Stimulated activated naive CD8-positive, alpha-beta T cell treated with anti-CD3 and anti-CD28 coated beads, Interleukin-15, Interleukin-2, amounts not matched to agents 100 U/mL and 50 U/mL, for 24 hours (primary cell): Measurements from ENCODE around the gene NHSL2.

Experiments
- ATAC-seq: fragments of 150-1000 bp; cut with Tn5 transposase; one replicate; pipeline ENCODE4 v1.10.0; 2021
- DNase-seq: peaks from one replicate; pipeline ENCODE4 v3.0.0; 2021

NHSL2 gene

DNA sequence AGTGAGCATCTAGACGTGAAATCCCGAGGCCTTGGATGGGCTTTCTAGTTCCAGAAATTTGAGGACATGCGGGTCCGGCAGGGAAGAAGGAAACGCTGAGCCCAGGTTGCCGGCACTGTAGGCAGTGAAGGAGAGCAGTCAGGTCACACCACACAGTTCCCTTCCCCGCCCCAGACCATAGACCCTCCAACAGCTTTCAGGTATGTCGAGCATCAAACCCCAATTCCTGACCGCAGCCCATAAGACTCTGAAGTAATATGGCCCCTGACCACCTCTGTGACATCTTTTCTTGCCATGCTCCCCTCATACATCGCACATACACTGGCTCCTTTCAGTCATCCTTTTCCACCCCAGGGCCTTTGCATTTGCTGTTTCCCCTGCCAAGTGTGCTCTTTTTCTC is 198.0 kb downstream of the NHSL2 start:
- ATAC-seq (no peak), DNase-seq (no peak)

DNA sequence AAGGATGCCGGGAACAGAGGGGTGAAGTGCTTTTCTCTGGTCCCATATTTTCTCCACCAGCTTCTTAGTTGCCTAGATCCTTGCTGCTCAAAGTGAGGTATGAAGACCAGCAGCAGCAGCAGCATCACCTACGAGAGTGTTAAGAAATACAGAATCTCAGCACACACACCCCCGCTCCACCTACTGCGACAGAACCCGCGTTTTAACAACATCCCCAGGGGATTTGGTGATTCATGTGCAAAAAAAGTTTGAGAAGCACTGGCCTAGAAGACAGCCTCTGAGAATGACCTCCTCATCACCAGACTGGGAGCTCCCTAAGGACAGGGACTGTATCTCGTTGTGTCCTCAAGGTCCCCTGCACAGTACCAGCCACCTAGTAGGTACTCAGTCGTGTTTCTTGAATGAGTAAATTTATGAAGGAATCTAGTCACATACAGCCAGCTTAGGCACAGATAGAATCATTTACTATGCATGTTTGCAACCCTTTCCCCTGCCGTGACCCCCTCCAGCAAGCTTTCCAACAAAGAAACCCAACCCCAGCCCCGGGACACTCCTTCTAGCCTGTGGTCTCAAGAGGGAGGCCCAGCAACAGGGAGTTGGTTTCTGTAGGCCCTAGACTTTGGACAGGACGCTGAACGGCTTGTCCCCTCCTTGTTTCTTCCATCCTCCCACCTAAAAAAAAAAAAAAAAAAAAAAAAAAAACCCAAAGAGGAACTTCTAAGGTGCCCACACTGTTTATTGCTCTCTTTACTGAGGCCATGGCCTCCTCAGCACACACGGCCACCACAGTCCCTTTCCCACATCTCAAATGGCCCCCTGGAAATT is 199.6 kb downstream of the NHSL2 start:
- DNase-seq (no peak), ATAC-seq (no peak)

DNA sequence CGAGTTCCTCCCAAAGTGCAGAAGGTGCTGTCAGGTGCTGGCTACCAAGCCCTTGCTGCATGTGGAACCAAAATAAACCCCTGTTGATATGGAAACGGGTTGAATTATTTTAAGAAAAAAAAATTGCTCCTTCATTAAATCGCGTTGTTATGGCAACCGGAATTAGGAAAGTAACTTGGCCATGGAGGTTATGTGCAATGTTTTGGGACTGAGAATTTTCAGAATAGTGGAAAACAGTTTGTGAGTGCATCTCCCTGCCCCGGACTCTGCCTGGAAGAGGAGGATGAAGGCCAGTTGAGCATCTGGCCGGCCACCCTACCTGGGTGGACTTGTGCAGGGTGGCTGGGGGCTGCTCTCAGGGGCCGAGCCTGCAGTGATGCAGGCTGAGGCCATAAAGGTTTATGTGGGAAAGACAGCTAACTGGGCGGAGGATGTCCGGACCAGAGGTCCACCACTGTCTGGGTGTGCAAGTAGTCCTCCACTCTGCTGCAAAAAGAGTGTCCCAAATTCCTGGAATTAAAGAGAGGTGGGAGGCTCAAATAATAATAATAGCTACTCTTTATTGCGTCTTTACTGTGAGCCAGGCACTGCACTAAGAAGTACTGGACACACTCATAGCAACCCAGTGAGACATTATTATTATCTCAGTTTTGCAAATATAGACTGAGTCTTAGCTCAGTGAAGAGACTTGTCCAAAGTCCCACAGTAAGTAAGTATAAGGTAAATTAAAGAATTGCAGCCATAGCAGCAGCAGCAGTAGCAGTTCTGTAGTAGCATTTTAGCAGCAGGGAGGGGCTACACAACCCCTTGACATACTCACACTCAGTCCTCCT is 200.4 kb downstream of the NHSL2 start:
- ATAC-seq: no peak
- no peak for DNase-seq

DNA sequence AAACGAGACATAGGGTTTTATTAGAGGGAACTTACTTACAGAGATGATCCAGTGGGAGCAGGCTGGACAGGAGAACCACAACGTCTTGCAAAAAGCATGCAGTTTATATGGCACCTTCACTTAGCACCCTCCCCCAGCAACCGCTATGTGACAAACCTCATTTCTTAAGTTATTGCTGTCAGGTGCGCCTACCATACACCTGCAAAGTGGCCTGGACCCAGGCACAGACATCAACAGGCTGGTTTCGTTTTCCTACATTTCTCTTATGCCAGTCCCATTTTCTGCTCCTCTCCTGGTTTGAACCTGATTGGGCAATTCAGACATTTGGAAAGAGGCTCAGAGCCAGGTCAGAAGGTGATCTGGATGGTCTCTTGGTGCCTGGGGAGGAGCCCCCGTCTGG is 202.8 kb downstream of the NHSL2 start:
- DNase-seq (no peak), ATAC-seq (no peak)

DNA sequence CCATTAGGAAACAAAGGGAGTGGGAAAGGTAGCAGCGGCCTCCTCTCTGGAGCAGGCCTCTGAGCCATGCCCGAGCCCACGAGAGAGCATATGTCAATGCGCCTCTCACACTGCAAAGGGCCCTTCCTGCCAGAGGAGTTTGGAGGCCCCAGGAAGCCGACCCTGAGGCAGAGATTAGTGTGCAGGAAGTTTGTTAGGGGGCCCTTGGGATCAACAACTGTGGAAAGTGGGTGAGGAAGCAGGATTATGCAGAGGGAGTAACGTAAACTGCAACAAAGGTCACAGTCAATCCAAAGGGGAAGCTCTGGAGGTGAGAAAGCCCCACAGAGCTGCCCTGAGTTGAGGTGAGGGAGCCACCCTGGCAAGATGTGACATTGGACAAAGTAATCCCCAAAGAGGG is 203.7 kb downstream of the NHSL2 start:
- ATAC-seq (no peak), DNase-seq (no peak)

DNA sequence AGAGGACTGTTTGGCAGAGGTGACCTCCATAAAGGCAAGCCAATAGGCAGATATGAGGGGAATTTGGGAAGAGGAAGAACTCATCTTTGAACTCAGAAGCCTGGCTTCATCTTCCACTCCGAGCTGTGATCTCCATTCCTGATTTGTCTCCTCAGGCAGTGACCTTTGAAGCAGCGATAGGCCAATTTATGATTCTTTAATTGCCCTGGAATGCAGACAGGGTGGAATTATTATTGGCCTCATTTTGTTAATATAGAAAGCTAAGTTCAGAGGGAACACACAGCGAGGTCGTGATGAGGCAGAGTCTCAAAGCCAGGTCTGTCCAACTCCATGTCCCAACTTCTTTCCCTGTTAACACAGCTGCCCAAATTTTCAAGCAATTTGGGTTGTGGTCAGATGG is 204.2 kb downstream of the NHSL2 start:
- DNase-seq (no peak), ATAC-seq (no peak)

DNA sequence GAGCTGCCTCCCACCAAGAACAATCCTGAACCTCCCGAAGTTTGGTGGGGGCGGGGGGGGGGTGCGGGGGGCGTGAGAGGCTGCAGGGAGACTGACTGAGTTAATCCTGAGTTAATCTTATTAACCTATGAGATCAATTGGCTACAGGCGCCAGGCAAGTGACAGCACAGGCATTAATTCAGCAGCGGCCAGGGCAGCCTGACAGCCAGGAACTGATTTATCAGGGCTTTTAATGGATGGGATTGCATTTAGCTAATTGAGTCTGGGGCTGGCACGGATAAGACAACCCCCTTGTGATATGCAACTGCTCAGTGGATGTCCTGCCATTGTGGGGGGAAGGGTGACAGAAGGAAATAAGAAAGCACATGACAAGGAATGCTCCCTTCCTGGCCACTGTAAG is 204.7 kb downstream of the NHSL2 start:
- DNase-seq (no peak), ATAC-seq (no peak)

DNA sequence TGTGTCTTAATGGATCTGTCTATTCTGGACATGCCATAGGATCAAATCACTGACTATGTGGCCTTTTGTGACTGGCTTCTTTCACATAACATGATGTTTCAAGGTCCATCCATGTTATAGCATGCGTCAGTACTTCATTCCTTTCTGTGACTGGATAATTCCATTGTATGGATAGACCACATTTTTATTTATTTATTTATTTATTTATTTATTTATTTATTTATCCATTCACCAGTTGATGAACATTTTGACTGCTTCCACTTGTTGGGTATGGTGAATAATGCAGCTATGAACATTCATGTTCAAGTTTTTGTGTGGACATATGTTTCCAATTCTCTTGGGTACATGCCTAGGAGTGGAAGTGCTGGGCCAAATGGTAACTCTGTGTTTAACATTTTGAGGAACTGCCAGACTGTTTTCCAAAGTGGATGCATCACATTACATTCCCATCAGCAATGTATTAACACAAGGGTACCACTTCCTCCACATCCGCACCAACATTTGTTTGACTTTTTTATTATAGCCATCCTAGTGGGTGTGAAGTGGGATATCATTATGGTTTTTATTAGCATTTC is 207.1 kb downstream of the NHSL2 start:
- DNase-seq (no peak), ATAC-seq (no peak)

DNA sequence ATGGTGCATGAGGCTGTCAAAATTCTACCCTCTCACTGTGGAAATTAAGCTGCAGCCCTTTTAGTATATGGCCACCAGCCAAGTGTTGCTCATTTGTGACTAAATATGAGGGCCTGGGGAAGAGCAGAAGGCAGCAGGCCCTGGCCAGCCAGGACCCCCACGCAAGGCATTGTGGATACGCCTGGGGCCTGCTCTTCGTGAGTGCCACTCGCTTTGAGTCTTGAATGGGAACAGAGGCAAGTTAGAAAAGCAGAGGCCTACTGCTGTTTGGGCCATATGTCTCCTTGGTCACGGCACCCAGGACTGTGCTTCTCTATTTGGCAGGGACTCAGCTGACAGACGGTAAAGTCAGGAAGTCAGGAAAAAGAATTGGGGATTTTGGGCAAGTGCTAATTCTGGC is 210.2 kb downstream of the NHSL2 start:
- ATAC-seq (no peak), DNase-seq (no peak)

DNA sequence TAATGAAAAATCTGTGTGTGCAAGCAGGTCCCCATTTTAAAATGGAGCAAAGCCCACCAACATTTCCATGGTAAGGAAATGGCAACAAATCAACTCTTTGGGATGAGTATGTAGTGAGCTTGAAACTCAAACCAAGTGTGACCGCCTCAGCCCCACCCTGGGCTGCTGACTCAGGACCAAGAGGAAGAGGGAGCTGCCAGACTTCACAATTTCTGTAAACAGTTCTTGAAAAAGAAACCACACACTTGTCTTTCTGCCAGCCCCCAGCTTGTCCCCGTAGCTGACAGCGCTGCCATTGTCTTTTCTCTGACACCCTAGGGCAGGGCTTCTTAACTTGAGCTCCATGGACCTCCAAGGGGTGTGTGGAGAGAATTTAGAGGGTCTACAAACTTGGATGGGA is 210.7 kb downstream of the NHSL2 start:
- peak; percentile 82 for ATAC-seq
- DNase-seq: peak; percentile 24

DNA sequence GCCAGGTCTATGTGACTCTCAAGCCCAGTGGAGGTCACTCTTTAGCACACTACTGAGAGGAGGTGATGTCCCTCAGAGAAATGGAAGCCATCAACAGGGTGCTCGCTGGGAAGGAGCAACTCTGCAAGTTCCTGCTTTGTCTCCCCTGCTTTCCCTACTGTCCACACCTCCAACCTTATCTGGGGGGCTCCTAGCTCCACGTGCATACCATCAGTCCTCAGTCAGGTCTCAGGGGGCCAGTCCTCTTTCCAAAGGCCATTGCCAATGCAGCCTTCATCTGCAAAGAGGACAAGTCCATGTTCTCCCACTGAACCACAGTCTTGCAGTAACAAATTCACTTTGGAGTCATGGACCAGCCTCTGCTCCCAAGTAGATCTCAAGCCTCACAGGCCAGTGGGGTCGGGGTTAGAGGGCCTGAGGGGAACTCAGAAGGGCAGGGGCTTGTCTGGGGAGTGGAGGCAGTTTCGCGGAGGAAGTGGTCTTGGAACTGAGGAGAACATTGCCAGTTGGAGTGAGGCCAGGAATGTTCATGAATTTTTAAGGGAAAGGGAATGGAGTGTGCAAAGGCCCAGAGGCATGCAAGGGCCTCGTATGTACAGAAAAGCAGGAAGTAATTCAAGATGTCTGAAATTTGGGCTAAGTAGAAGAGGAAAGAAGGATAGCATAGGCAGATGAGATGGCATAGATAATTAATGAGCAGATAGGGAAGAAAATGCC is 212.1 kb downstream of the NHSL2 start:
- DNase-seq (no peak), ATAC-seq (no peak)

DNA sequence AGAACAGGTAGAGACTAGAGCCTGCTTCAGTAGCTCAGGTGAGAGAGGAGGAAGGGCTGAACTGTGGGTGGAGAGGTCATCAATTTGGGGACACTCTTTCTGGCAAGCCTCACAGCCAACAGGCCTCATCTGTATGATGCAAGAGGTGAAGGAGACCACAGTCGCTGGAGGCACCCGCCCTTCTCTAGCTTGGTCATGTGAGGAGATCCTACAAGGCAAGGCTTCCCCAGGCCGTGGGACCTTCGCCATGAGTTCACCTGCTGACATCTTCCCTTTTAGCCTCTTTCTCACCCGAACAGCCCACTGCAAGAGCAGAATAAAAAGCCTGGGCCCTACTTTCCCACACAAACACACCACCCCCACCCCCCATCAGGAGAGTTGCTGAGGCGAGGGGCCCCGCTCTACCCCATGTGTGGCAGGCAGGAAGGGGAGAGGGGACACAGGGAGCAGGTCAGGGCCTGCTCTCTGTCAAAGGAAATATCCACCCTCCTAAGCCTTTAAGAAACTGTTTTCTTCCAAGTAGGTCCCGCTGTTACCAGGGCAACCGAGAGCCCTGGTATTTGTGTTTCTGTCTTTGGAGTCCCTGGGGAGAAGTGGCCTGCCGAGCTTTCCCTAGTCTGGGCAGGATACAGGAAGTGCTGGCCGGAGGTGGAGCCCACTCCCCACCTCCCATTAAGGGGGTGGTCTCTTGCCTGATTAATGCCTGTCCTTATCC is 213.0 kb downstream of the NHSL2 start:
- ATAC-seq: no peak
- no peak for DNase-seq

DNA sequence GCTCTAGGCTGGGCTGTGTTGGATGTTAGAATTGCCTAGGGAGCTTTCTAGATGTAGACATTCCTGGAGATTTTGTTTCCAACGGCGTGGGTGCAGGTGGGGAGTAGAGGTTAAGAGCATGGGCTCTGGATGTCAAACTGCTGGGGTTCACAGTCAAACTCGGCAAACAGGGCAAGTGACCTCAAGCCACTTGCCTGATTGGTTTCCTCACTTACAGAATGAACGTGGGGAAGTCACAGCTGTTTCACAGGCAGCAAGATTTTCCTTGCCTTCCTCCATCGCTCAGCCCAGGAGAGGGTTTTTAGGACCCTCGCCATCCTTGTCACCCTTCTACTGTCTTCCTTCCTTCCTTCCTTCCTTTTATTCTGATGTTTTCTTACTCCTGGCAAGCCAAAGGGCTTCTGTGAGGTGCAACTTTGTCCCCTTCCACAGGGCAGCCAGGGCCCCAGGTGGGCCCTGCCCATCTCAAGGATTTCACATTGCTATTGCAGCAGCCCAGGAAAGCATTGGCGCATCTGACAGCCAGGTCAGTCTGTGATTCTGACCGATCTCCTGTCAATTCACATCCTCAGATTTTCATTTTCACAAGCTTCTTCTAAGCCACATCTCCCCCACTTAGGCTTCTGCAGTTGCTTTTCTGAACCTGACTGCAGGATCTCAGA is 214.0 kb downstream of the NHSL2 start:
- no peak for DNase-seq

DNA sequence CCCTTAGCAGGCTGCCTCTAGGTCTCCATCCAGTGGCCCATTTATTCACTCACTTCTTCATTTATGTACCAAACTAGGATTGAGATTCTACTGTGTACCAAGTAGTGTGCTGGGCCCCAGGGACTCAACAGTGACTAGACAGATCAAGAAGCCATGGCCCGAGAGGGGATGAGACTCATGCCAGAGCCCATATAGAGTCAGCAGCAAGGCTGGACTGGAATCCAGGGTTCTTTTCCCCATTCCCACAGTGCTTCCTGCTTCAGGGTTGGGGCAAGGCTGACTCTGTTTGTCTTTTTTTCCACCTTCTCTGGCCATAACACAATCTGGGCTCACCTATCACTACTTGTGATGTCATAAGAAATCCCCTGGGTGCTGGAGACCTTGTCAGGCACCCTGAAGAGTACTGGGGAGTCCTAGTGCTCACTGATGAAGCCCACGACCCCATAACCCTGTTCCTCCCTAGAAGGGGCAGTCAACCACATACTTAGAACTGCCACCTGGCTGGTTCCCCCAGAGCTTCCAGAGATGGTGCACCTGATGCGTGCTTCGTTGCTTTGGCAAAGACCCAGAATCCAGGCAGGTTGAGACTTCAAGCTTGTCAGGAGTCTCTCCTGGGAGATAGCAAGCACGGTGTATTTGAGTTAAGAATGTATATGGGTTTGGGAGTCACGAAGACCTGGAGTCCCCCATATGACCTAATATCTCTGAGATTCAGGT is 214.8 kb downstream of the NHSL2 start:
- ATAC-seq: no peak
- DNase-seq: no peak

More for the DNA sequence above, 214.0 kb downstream of the NHSL2 start:
- no peak for ATAC-seq

DNA sequence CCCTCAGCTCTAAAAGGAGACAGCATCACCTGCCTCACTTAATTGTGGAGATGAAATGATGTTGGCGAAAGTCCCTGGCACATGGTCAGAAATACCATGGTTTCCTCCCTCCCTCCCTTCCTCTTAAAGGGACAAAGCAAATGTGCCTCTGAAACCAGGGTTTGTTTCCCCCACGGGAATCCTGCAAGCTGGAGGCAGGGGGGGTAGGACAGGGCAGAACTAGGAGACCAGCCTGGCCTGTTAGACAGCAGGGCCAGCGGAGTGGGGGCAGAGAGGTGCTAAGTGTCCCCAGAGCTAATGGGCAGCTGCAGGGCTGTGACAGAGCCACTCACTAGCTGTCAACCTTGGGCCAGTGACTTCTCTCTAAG is 215.4 kb downstream of the NHSL2 start:
- no peak for DNase-seq
- ATAC-seq: no peak

DNA sequence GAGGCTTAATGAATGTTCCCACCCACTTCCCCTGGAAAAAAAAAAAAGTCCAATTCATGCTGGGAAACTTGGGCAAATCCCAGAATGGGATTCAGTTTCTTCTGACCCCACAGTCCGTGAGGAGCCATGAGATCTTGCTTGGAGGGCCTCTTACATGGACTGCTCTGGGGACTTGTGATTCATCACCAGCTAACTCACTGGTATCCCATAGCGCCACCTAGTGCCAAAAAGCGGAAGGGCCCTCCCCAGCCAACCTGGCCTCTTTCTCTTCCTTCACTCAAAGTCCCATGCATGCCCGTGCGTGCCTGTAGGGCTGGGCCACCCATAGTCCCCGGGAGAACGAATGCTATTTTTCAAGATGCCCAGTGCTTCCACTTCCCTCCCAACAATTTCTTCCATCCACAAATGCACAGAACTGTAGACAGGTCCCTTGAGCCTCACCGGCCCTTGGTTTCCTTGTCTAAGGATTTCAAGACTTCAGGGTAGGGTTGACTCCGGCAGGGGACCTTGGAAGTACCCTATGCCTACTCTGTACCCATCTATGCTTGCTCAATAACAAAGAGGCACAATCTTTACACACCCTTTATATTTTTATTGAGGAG is 216.0 kb downstream of the NHSL2 start:
- DNase-seq (peak; percentile 83), ATAC-seq (peak; percentile 80)

DNA sequence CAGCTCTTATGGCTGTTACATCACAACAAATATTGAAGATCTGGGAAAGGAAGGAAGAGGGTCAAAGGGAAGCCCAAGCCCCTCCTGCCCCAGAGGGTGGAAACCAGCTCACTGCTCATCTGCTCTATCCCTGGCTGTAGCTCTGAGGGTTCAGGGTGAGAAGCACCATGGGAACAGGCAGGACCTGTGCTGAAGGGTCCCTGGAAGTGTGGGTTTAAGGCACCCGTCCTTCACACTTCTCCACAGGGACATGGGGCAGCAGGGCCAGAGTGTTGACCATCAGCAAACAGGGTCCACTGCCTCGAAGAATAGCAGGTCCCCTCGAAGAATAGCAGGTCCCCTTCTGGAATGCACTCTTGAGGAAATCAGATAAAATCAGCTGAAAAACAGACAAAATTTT is 216.7 kb downstream of the NHSL2 start:
- no peak for ATAC-seq
- no peak for DNase-seq

DNA sequence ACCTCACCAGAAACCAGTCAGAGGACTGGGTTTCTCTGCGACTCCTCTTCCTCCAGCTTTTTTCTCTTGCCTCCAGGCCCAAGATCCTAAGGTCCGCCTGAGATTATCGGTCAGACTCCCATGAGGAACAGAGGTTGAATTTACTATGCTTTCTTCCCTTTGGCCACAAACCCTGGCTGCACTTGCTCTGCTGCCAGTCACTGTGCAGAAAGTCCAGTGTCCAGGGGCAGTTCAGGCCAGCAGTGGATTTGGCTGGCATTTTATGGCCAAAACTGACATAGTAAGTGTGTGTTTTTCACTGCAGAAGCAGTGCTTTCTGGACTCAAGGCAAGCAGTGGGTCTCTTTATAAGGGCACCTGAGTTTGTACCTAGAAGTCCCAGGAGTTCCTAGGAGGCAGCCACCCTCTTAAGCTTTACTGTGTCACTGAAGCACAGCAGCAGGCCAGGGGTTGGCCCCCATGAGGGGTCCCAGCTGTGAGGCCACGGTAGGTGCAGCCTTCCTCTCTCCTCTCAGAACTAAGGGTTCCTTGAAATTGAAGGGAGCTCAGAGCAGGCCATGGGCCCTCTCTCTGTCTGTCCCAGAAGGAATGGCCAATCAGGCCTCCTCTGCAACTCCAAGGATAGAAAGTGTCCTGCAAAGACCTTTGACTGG is 217.7 kb downstream of the NHSL2 start:
- no peak for DNase-seq
- no peak for ATAC-seq

DNA sequence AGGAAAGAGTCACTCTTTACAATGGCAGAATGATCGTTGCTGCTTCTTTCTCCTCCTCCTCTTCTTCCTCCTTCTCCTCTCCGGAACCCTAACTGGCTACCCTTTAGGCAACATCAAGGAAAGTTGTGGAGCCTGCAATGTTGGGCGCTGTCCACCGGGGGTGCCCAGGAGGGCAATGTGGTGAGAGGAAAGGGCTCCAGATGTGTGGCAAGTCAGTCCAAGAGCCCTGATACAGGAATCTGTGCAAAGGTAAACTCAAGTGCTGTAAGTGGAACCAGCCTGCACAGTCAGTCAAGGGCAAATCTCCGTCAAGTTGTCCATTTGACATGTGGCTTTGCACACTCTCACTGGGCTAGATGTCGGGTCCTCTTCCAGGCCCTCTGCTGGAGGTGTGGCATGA is 218.2 kb downstream of the NHSL2 start:
- no peak for ATAC-seq
- DNase-seq: peak; percentile 23

DNA sequence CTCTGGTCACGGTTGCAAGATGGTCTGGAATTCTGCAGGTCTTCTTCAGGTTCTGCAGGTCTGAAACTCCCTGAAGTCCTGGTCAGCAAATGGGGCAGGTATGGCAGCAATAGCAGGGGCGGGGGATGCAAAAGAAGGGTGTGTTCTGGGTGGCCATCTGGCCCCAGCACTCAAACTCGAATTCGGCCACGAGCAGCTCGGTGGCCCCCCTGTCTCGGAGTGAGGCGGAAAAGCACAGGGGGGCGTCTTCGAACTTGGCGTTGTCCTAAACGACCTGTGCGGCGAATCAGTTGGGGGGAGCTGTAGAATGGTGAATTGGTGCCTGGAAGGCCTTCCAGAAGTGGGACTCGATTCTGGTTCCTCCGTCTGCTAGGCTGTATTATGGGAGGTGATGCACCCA is 219.0 kb downstream of the NHSL2 start:
- ATAC-seq: no peak
- no peak for DNase-seq
